Progenitor cell of endocrine pancreas (in vitro differentiated cells): ENCODE data around the gene NDFIP1. TPM values are rescaled to one million over a fixed set of nuclear protein-coding genes. Genes with fewer than 3 reads are reported as not detected.

Source experiments
- DNase-seq: peaks from one replicate; pipeline ENCODE4 v3.0.0; 2021; ENCODE audit warnings: low spot score; ENCODE audit not compliant: unreplicated experiment
- H3K27ac Mint-ChIP-seq: 2 replicates; pipeline ENCODE4 v1.8.0; 2021; ENCODE audit warnings: mild to moderate bottlenecking, moderate library complexity, mixed read lengths
- H3K27me3 Mint-ChIP-seq: 2 replicates; pipeline ENCODE4 v1.8.0; 2021; ENCODE audit warnings: mixed read lengths
- H3K36me3 Mint-ChIP-seq: 2 replicates; pipeline ENCODE4 v1.8.0; 2022; ENCODE audit warnings: mixed read lengths; ENCODE audit not compliant: insufficient read depth
- H3K4me1 Mint-ChIP-seq: 2 replicates; pipeline ENCODE4 v1.8.0; 2021; ENCODE audit warnings: low read depth, mixed read lengths
- H3K4me3 Mint-ChIP-seq: 2 replicates; pipeline ENCODE4 v1.8.0; 2021; ENCODE audit warnings: low read depth, mild to moderate bottlenecking, moderate library complexity, mixed read lengths
- H3K9me3 Mint-ChIP-seq: 2 replicates; pipeline ENCODE4 v1.8.0; 2021; ENCODE audit warnings: low read depth, mixed read lengths
- CTCF ChIP-seq: fragments of 200-600 bp; sonication (generic); IDR thresholded peaks from one replicate; pipeline ENCODE4 v1.5.0; 2021; ENCODE audit warnings: antibody characterized with exemption, mild to moderate bottlenecking; ENCODE audit not compliant: unreplicated experiment
- total RNA-seq: library from RNA; stranded (reverse); gene quantifications from 2 replicates; pipeline ENCODE4 v1.2.1, GENCODE V29; 2021

The NDFIP1 gene
- total RNA-seq, 1 donor from 2014 or later: 247 TPM

GRCh38 chr5:142134331-142135010 is 25.9 kb downstream of the NDFIP1 start:
- no peak for DNase-seq
- peaks cover 25% of the 10 kb centered on the region for H3K36me3 Mint-ChIP-seq
- H3K27me3 Mint-ChIP-seq: no peaks in the 10 kb centered on the region
- no peak overlapping the region for H3K4me3 Mint-ChIP-seq
- H3K9me3 Mint-ChIP-seq: no peaks in the 10 kb centered on the region
- no peak overlapping the region for H3K27ac Mint-ChIP-seq
- H3K4me1 Mint-ChIP-seq: peaks cover 3% of the 10 kb centered on the region
- TF ChIP-seq CTCF: no peak

GRCh38 chr5:142141463-142141862 is 32.9 kb downstream of the NDFIP1 start:
- Mint-ChIP-seq H3K4me1 (no peaks in the 10 kb centered on the region), H3K27me3 (no peaks in the 10 kb centered on the region)
- TF ChIP-seq CTCF: no peak

GRCh38 chr5:142143878-142144277 is 35.3 kb downstream of the NDFIP1 start:
- Mint-ChIP-seq H3K4me1 (peaks cover 6% of the 10 kb centered on the region), H3K36me3 (peaks cover 35% of the 10 kb centered on the region), H3K4me3 (no peak overlapping the region), H3K27me3 (no peaks in the 10 kb centered on the region), H3K9me3 (no peaks in the 10 kb centered on the region), H3K27ac (no peak overlapping the region)
- peak; percentile 64 for TF ChIP-seq CTCF
- DNase-seq: no peak

More at GRCh38 chr5:142141463-142141862, 32.9 kb downstream of the NDFIP1 start:
- peaks cover 26% of the 10 kb centered on the region for H3K36me3 Mint-ChIP-seq
- H3K4me3 Mint-ChIP-seq: no peak overlapping the region
- no peak for DNase-seq
- no peaks in the 10 kb centered on the region for H3K9me3 Mint-ChIP-seq
- H3K27ac Mint-ChIP-seq: no peak overlapping the region

- Mint-ChIP-seq H3K36me3 (peaks cover 36% of the 10 kb centered on the region), H3K4me1 (peaks cover 6% of the 10 kb centered on the region)
- peak; percentile 77 for TF ChIP-seq CTCF
Observed at GRCh38 chr5:142145106-142145900, 36.7 kb downstream of the NDFIP1 start.

GRCh38 chr5:142149363-142149762 is 40.8 kb downstream of the NDFIP1 start:
- H3K36me3 Mint-ChIP-seq: peaks cover 34% of the 10 kb centered on the region
- TF ChIP-seq CTCF: no peak
- H3K27ac Mint-ChIP-seq: no peak overlapping the region
- H3K4me3 Mint-ChIP-seq: no peak overlapping the region
- H3K27me3 Mint-ChIP-seq: no peaks in the 10 kb centered on the region
- peaks cover 19% of the 10 kb centered on the region for H3K4me1 Mint-ChIP-seq
- no peaks in the 10 kb centered on the region for H3K9me3 Mint-ChIP-seq
- no peak for DNase-seq

More at GRCh38 chr5:142145106-142145900, 36.7 kb downstream of the NDFIP1 start:
- H3K9me3 Mint-ChIP-seq: no peaks in the 10 kb centered on the region
- H3K27me3 Mint-ChIP-seq: no peaks in the 10 kb centered on the region
- no peak overlapping the region for H3K4me3 Mint-ChIP-seq
- no peak overlapping the region for H3K27ac Mint-ChIP-seq
- DNase-seq: peak; percentile 24
